ENCODE data around the gene ZSWIM5. TPM values are rescaled to one million over a fixed set of nuclear protein-coding genes. Genes with fewer than 3 reads are reported as not detected.
"Not testable (repeated sequence)": the region's sequence is repeated elsewhere in the genome, so short reads cannot be mapped to it uniquely, and the experiment has no call there.

The ZSWIM5 gene
- total RNA-seq, 1 donor from 2014 or later = 23.6 TPM

DNA sequence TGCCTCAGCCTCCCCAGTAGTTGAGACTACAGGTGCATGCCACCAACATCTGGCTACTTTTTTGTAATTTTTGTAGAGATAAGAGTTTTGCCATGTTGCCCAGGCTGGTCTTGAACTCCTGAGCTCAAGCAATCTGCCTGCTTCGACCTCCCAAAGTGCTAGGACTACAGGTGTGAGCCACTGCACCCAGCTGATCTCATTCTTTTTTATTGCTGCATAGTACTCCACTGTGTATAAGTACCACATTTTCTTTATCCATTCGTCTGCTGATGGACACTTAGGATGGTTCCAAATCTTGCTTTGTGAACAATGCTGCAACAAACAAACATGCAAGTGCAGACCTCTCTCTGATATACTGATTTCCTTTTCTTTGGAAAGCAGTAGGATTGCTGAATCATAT, 134.8 kb downstream of the ZSWIM5 start:
- no peak overlapping the region for H3K27ac Mint-ChIP-seq (ENCODE audit: unreplicated experiment)
- H3K4me3 Mint-ChIP-seq (ENCODE audit: unreplicated experiment) = no peak overlapping the region
- H3K27me3 Mint-ChIP-seq (ENCODE audit: unreplicated experiment) = no peaks in the 10 kb centered on the region
- H3K4me1 Mint-ChIP-seq (ENCODE audit: low read depth, unreplicated experiment) = no peaks in the 10 kb centered on the region
- no peak for DNase-seq
- peaks cover 10% of the 10 kb centered on the region for H3K9me3 Mint-ChIP-seq (ENCODE audit: unreplicated experiment)
- TF ChIP-seq, protein P1, sequence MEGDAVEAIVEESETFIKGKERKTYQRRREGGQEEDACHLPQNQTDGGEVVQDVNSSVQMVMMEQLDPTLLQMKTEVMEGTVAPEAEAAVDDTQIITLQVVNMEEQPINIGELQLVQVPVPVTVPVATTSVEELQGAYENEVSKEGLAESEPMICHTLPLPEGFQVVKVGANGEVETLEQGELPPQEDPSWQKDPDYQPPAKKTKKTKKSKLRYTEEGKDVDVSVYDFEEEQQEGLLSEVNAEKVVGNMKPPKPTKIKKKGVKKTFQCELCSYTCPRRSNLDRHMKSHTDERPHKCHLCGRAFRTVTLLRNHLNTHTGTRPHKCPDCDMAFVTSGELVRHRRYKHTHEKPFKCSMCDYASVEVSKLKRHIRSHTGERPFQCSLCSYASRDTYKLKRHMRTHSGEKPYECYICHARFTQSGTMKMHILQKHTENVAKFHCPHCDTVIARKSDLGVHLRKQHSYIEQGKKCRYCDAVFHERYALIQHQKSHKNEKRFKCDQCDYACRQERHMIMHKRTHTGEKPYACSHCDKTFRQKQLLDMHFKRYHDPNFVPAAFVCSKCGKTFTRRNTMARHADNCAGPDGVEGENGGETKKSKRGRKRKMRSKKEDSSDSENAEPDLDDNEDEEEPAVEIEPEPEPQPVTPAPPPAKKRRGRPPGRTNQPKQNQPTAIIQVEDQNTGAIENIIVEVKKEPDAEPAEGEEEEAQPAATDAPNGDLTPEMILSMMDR (IDR thresholded peaks at IDR 0.05; ENCODE audit: partially characterized antibody, unreplicated experiment) = no peak
- H3K36me3 Mint-ChIP-seq (ENCODE audit: unreplicated experiment) = peaks cover 34% of the 10 kb centered on the region

DNA sequence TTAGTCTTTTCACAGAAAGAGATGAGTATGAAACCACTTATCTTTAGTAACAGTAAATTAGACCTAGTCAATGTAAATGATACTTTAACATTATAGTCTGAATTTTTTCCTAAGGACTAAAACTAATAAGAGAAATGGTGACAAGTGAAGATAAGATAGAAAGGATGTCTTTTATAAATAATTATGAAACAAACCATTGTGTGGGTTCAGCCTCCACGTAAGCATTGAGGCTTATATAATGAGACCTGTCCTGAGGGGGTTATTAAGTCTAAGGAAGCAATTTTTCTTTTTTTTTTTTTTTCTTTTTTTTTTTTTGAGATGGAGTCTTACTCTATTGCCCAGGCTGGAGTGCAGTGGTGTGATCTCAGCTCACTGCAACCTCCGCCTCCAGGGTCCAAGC, 138.6 kb downstream of the ZSWIM5 start:
- Mint-ChIP-seq H3K9me3 (ENCODE audit: unreplicated experiment) (peaks cover 2% of the 10 kb centered on the region), H3K4me1 (ENCODE audit: low read depth, unreplicated experiment) (no peaks in the 10 kb centered on the region), H3K27me3 (ENCODE audit: unreplicated experiment) (no peaks in the 10 kb centered on the region), H3K36me3 (ENCODE audit: unreplicated experiment) (peaks cover 3% of the 10 kb centered on the region), H3K27ac (ENCODE audit: unreplicated experiment) (no peak overlapping the region), H3K4me3 (ENCODE audit: unreplicated experiment) (no peak overlapping the region)
- TF ChIP-seq, protein P1 (IDR thresholded peaks at IDR 0.05; ENCODE audit: partially characterized antibody, unreplicated experiment) = no peak
- no peak for DNase-seq

DNA sequence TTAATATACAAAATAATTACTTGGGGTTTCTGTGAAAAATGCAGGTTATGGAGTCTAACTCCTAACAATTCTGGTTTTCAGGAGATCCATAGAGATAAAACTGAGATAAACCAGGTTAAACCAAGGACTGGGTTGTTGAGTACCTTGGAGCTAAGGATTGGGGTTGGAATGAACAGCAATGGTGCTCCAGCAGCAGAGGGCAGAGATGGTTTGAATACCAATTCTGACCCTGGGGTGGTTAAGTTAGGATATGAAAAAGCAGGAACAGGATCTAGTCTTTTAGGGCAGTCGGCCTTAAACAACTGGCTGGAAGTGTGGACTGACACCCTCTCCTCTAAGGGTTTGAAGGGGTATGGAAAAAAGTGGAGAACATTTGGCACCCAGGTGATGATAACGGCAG, 141.3 kb downstream of the ZSWIM5 start:
- Mint-ChIP-seq H3K27ac (ENCODE audit: unreplicated experiment) (no peak overlapping the region), H3K9me3 (ENCODE audit: unreplicated experiment) (peaks cover 2% of the 10 kb centered on the region), H3K36me3 (ENCODE audit: unreplicated experiment) (peaks cover 3% of the 10 kb centered on the region), H3K4me1 (ENCODE audit: low read depth, unreplicated experiment) (no peaks in the 10 kb centered on the region), H3K4me3 (ENCODE audit: unreplicated experiment) (no peak overlapping the region), H3K27me3 (ENCODE audit: unreplicated experiment) (no peaks in the 10 kb centered on the region)
- no peak for DNase-seq
- TF ChIP-seq, protein P1 (IDR thresholded peaks at IDR 0.05; ENCODE audit: partially characterized antibody, unreplicated experiment) = no peak

- not testable (repeated sequence) for DNase-seq; H3K27ac Mint-ChIP-seq (ENCODE audit: unreplicated experiment); H3K4me3 Mint-ChIP-seq (ENCODE audit: unreplicated experiment); H3K9me3 Mint-ChIP-seq (ENCODE audit: unreplicated experiment); H3K36me3 Mint-ChIP-seq (ENCODE audit: unreplicated experiment); H3K4me1 Mint-ChIP-seq (ENCODE audit: low read depth, unreplicated experiment); H3K27me3 Mint-ChIP-seq (ENCODE audit: unreplicated experiment)
Measured at GRCh38 chr1:45062463-45062862, 143.9 kb downstream of the ZSWIM5 start.

DNA sequence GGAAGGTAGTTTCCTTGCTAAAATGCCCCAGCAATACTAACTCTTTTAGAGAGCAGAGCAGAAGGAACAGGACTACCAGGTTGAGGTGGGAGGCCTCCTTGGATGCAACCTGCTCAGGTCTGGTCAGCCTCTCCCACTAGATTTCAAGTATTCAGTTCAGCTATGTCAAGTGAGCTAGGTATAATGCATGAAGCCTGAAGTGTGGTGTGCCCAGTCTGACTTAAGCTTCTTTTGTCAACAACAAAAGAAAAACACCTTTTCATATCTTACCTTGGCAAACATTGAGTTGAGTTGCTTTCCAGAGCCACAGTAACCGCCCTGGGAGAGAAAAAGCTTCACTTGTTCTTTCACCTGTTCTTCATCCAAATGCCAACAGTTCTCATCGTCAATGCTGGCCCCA, 146.6 kb downstream of the ZSWIM5 start:
- Mint-ChIP-seq H3K4me1 (ENCODE audit: low read depth, unreplicated experiment) (no peaks in the 10 kb centered on the region), H3K27ac (ENCODE audit: unreplicated experiment) (no peak overlapping the region), H3K4me3 (ENCODE audit: unreplicated experiment) (no peak overlapping the region), H3K9me3 (ENCODE audit: unreplicated experiment) (peaks cover 2% of the 10 kb centered on the region), H3K27me3 (ENCODE audit: unreplicated experiment) (peaks cover 1% of the 10 kb centered on the region), H3K36me3 (ENCODE audit: unreplicated experiment) (no peaks in the 10 kb centered on the region)
- DNase-seq = no peak
- TF ChIP-seq, protein P1 (IDR thresholded peaks at IDR 0.05; ENCODE audit: partially characterized antibody, unreplicated experiment) = no peak

DNA sequence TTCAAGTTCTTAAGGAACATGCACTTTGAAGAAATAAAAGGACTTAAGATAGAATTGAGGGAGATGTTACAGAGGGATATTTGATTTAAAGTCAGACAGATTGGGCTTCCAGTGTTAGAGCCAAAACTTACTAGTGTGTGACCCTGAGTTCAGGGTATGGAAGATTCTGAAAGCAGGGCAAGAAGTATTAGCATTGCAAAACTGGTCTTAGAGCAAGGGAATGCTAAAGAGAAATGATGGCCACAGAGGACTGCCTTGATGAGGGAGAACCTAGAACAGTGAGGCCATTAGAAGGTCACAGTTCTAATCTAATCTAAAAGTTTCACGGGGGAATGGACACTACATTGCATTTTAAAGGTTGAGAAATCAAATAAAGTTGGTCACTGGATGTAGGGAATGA, 148.9 kb downstream of the ZSWIM5 start:
- no peak overlapping the region for H3K4me3 Mint-ChIP-seq (ENCODE audit: unreplicated experiment)
- no peaks in the 10 kb centered on the region for H3K36me3 Mint-ChIP-seq (ENCODE audit: unreplicated experiment)
- H3K27ac Mint-ChIP-seq (ENCODE audit: unreplicated experiment) = no peak overlapping the region
- no peaks in the 10 kb centered on the region for H3K4me1 Mint-ChIP-seq (ENCODE audit: low read depth, unreplicated experiment)
- TF ChIP-seq, protein P1 (IDR thresholded peaks at IDR 0.05; ENCODE audit: partially characterized antibody, unreplicated experiment) = no peak
- no peak for DNase-seq
- peaks cover 3% of the 10 kb centered on the region for H3K27me3 Mint-ChIP-seq (ENCODE audit: unreplicated experiment)
- H3K9me3 Mint-ChIP-seq (ENCODE audit: unreplicated experiment) = no peaks in the 10 kb centered on the region

Data from glutamatergic neuron (in vitro differentiated cells).